Neural progenitor cell (in vitro differentiated cells): Measurements from ENCODE around the gene ATP2A3.

ENCODE experiments used
- EZH2 ChIP-seq: fragments of 200-600 bp; sonication (generic); IDR thresholded peaks from 2 replicates; pipeline ENCODE4 v1.6.1; 2017; ENCODE audit warnings: antibody characterized with exemption, mild to moderate bottlenecking, moderate library complexity
- EZH2phosphoT487 ChIP-seq: fragments of 200-600 bp; sonication (generic); IDR thresholded peaks from 2 replicates; pipeline ENCODE4 v1.6.1; 2017; ENCODE audit warnings: antibody characterized with exemption
- TF ChIP-seq, protein P1 (sequence below): fragments of 200-600 bp; sonication (generic); IDR thresholded peaks from 2 replicates; pipeline ENCODE4 v1.5.1; 2017; ENCODE audit warnings: antibody characterized with exemption, mild to moderate bottlenecking

DNA sequence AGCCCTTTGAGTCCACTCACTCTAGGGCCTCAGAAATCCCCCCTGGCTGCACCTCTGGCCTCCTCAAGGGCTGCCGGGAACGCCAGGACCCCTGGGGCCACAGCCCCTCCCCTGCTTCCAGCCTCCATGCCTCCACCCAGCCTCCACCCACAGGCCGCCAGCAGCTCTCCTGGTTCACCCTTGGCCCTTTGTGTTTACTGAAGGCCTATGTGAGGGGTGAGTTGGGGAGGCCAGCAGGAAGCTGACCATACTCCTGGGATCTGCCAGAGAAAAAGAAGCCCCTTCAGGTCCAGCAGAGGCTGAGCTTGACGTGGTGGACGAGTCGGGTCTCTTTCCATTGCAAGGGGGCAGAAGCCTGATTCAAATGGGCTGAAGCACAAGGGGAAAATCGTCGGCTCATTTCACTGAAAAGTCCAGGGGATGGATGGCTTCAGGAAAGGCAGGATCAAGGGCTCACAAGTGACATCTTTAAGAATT, 18.3 kb upstream of the ATP2A3 start:
- TF ChIP-seq EZH2 (no peak), EZH2phosphoT487 (no peak)
- TF ChIP-seq, protein P1, sequence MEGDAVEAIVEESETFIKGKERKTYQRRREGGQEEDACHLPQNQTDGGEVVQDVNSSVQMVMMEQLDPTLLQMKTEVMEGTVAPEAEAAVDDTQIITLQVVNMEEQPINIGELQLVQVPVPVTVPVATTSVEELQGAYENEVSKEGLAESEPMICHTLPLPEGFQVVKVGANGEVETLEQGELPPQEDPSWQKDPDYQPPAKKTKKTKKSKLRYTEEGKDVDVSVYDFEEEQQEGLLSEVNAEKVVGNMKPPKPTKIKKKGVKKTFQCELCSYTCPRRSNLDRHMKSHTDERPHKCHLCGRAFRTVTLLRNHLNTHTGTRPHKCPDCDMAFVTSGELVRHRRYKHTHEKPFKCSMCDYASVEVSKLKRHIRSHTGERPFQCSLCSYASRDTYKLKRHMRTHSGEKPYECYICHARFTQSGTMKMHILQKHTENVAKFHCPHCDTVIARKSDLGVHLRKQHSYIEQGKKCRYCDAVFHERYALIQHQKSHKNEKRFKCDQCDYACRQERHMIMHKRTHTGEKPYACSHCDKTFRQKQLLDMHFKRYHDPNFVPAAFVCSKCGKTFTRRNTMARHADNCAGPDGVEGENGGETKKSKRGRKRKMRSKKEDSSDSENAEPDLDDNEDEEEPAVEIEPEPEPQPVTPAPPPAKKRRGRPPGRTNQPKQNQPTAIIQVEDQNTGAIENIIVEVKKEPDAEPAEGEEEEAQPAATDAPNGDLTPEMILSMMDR: no peak
